Measurements from ENCODE around the gene SIRT6. TPM values are rescaled to one million over a fixed set of nuclear protein-coding genes. Genes with fewer than 3 reads are reported as not detected.
"Not testable (repeated sequence)": the region's sequence is repeated elsewhere in the genome, so short reads cannot be mapped to it uniquely, and the experiment has no call there.

SIRT6 gene
- total RNA-seq, 1 experiment from 2014 or later = 22.2 TPM

- DNase-seq = no peak
- Histone ChIP-seq H3F3A (ENCODE audit: insufficient read depth, low read depth) (no peaks in the 10 kb centered on the region; the same call in 1 of the 2 replicates), H3K9me3 (ENCODE audit: insufficient read depth, low read depth) (no peaks in the 10 kb centered on the region), H3K4me1 (replicated peaks; ENCODE audit: insufficient read depth) (no peaks in the 10 kb centered on the region), H3K27ac (no peak overlapping the region), H3K4me3 (no peak overlapping the region), H3K36me3 (ENCODE audit: low read depth) (no peaks in the 10 kb centered on the region), H3K9me2 (ENCODE audit: insufficient read depth) (no peaks in the 10 kb centered on the region), H2AFZ (no peak overlapping the region), H3K4me2 (no peak overlapping the region), H4K20me1 (ENCODE audit: insufficient read depth) (no peaks in the 10 kb centered on the region), H3K79me2 (ENCODE audit: low read depth) (no peaks in the 10 kb centered on the region), H3K27me3 (ENCODE audit: insufficient read depth, low read depth) (peaks cover 24% of the 10 kb centered on the region)
- ChIA-PET CTCF (no interaction called here), POLR2A (ENCODE audit: unreplicated experiment) (no interaction called here)
- TF ChIP-seq CTCF (conservative IDR thresholded peaks at IDR 0.05) (no peak), EZH2 (IDR thresholded peaks at IDR 0.05; ENCODE audit: low read depth) (no peak)
- BruUV-seq (replicated peaks) = no TSS peak
- intact Hi-C loops (cut with micrococcal nuclease; ENCODE audit: unreplicated experiment) = no loop called here
Observed at GRCh38 chr19:4171676-4172075, 10.7 kb downstream of the SIRT6 start.

GRCh38 chr19:4164262-4164661 is 18.1 kb downstream of the SIRT6 start:
- no peak for TF ChIP-seq EZH2 (IDR thresholded peaks at IDR 0.05; ENCODE audit: low read depth)
- no peak for TF ChIP-seq CTCF (conservative IDR thresholded peaks at IDR 0.05)
- H3F3A ChIP-seq (ENCODE audit: insufficient read depth, low read depth) = no peaks in the 10 kb centered on the region; the same call in 1 of the 2 replicates
- BruUV-seq (replicated peaks) = no TSS peak
- intact Hi-C loops (cut with micrococcal nuclease; ENCODE audit: unreplicated experiment) = no loop called here
- no peak overlapping the region for H3K4me2 ChIP-seq
- H3K27ac ChIP-seq = no peak overlapping the region
- H3K79me2 ChIP-seq (ENCODE audit: low read depth) = no peaks in the 10 kb centered on the region
- no peaks in the 10 kb centered on the region for H4K20me1 ChIP-seq (ENCODE audit: insufficient read depth)
- no peak overlapping the region for H3K4me3 ChIP-seq
- no peaks in the 10 kb centered on the region for H3K9me2 ChIP-seq (ENCODE audit: insufficient read depth)
- ChIA-PET CTCF (no interaction called here), POLR2A (ENCODE audit: unreplicated experiment) (no interaction called here)
- peaks cover 4% of the 10 kb centered on the region for H3K27me3 ChIP-seq (ENCODE audit: insufficient read depth, low read depth)
- no peaks in the 10 kb centered on the region for H3K9me3 ChIP-seq (ENCODE audit: insufficient read depth, low read depth)
- no peak overlapping the region for H2AFZ ChIP-seq
- no peaks in the 10 kb centered on the region for H3K36me3 ChIP-seq (ENCODE audit: low read depth)
- DNase-seq = no peak
- H3K4me1 ChIP-seq (replicated peaks; ENCODE audit: insufficient read depth) = no peaks in the 10 kb centered on the region

GRCh38 chr19:4161415-4162077 is 20.8 kb downstream of the SIRT6 start:
- Histone ChIP-seq H3K27ac (no peak overlapping the region), H2AFZ (no peak overlapping the region), H3K4me3 (no peak overlapping the region), H3K27me3 (ENCODE audit: insufficient read depth, low read depth) (peaks cover 4% of the 10 kb centered on the region), H3K79me2 (ENCODE audit: low read depth) (no peaks in the 10 kb centered on the region), H4K20me1 (ENCODE audit: insufficient read depth) (no peaks in the 10 kb centered on the region), H3K9me2 (ENCODE audit: insufficient read depth) (no peaks in the 10 kb centered on the region), H3K36me3 (ENCODE audit: low read depth) (no peaks in the 10 kb centered on the region), H3K4me1 (replicated peaks; ENCODE audit: insufficient read depth) (no peaks in the 10 kb centered on the region), H3K9me3 (ENCODE audit: insufficient read depth, low read depth) (no peaks in the 10 kb centered on the region), H3K4me2 (no peak overlapping the region), H3F3A (ENCODE audit: insufficient read depth, low read depth) (no peaks in the 10 kb centered on the region; the same call in 1 of the 2 replicates)
- DNase-seq = no peak
- no TSS peak for BruUV-seq (replicated peaks)
- ChIA-PET POLR2A (ENCODE audit: unreplicated experiment) (no interaction called here), CTCF (no interaction called here)
- intact Hi-C loops (cut with micrococcal nuclease; ENCODE audit: unreplicated experiment) = no loop called here
- no peak for TF ChIP-seq EZH2 (IDR thresholded peaks at IDR 0.05; ENCODE audit: low read depth)
- TF ChIP-seq CTCF (conservative IDR thresholded peaks at IDR 0.05) = no peak

- H3K9me2 ChIP-seq (ENCODE audit: insufficient read depth); H3K36me3 ChIP-seq (ENCODE audit: low read depth); CTCF ChIA-PET; intact Hi-C loops (cut with micrococcal nuclease; ENCODE audit: unreplicated experiment); H3K4me1 ChIP-seq (replicated peaks; ENCODE audit: insufficient read depth); H3K27me3 ChIP-seq (ENCODE audit: insufficient read depth, low read depth); H3K79me2 ChIP-seq (ENCODE audit: low read depth); H3K4me2 ChIP-seq; H4K20me1 ChIP-seq (ENCODE audit: insufficient read depth); H3K4me3 ChIP-seq; POLR2A ChIA-PET (ENCODE audit: unreplicated experiment); H3K27ac ChIP-seq; DNase-seq; H3K9me3 ChIP-seq (ENCODE audit: insufficient read depth, low read depth); H2AFZ ChIP-seq; H3F3A ChIP-seq (ENCODE audit: insufficient read depth, low read depth); BruUV-seq (replicated peaks): not testable (repeated sequence)
Observed at GRCh38 chr19:4157971-4158370, 24.4 kb downstream of the SIRT6 start.

Data from PC-9 (cell line).